Endothelial cell of umbilical vein (primary cell): ENCODE measurements around the gene RADIL. TPM values are rescaled to one million over a fixed set of nuclear protein-coding genes. Genes with fewer than 3 reads are reported as not detected.

Experiments
- BruUV-seq: library from RNA; stranded (reverse); fragments of 400-500 nt; replicated peaks from 2 replicates; lab custom pipeline; 2021; lab: Mats Ljungman, UMichigan
- CTCF ChIA-PET: fragments of 300-600, 350-600 bp; sonication (Branson Sonifier 250); formaldehyde crosslinking; loops from one replicate; lab custom pipeline; 2021; ENCODE audit warnings: antibody characterized with exemption, inconsistent platforms; lab: Charles Lee
- POLR2A ChIA-PET: fragments of 300-600, 350-600 bp; sonication (Branson Sonifier 250); formaldehyde crosslinking; loops from one replicate; lab custom pipeline; 2021; ENCODE audit warnings: antibody characterized with exemption, inconsistent platforms; lab: Charles Lee
- DNase-seq: peaks from one replicate; pipeline ENCODE4 v3.0.0-alpha.2; 2011; ENCODE audit warnings: low read depth, low spot score
- FAIRE-seq: peaks from 2 replicates; lab custom pipeline; 2011; peaks lifted over from hg19 to GRCh38; lab: Jason Lieb, UNC
- H2AFZ ChIP-seq: 2 replicates; pipeline ENCODE4 v1.6.0; 2012; ENCODE audit warnings: low read depth, low read length, control low read depth, inconsistent platforms
- H3K27ac ChIP-seq: 2 replicates; pipeline ENCODE4 v1.5.1; 2011; ENCODE audit warnings: low read depth, mild to moderate bottlenecking, control low read depth, low read length, moderate library complexity; ENCODE audit not compliant: insufficient read depth
- H3K27me3 ChIP-seq, 2 experiments: 2 replicates each; pipeline versions ENCODE4 v1.6.0 to v1.6.1; 2011; ENCODE audit warnings: low read length in 2 of 2, mixed read lengths in 1 of 2; ENCODE audit not compliant: control insufficient read depth in 2 of 2, insufficient read depth in 2 of 2
- H3K36me3 ChIP-seq, 2 experiments: 2 replicates in 1 of 2; 3 replicates in 1 of 2; pipeline ENCODE4 v1.5.1; 2011; ENCODE audit warnings: low read length in 2 of 2, mild to moderate bottlenecking in 1 of 2, moderate library complexity in 1 of 2; ENCODE audit not compliant: control insufficient read depth in 2 of 2, insufficient read depth in 2 of 2; ENCODE audit errors: extremely low read depth in 1 of 2
- H3K4me1 ChIP-seq: 3 replicates; pipeline ENCODE4 v1.5.1; 2011; ENCODE audit warnings: mild to moderate bottlenecking, low read length; ENCODE audit not compliant: control insufficient read depth, insufficient read depth; ENCODE audit errors: extremely low read depth
- H3K4me2 ChIP-seq: 2 replicates; pipeline ENCODE4 v1.6.1; 2011; ENCODE audit warnings: low read length, control low read depth, mixed read lengths; ENCODE audit not compliant: insufficient read depth
- H3K4me3 ChIP-seq, 3 experiments: fragments of 200-600 bp in 1 of 3; sonication (generic), shearing (Covaris generic) in 1 of 3; replicated peaks in 1 of 3; 2 replicates each; pipeline ENCODE4 v1.5.1; 2011 to 2016; ENCODE audit warnings: control low read depth in 3 of 3, low read length in 3 of 3, mild to moderate bottlenecking in 2 of 3, inconsistent platforms in 1 of 3, low read depth in 1 of 3, moderate library complexity in 1 of 3; ENCODE audit not compliant: insufficient read depth in 1 of 3
- H3K79me2 ChIP-seq: 2 replicates; pipeline ENCODE4 v1.6.0; 2012; ENCODE audit warnings: low read length, inconsistent platforms; ENCODE audit not compliant: control insufficient read depth, insufficient read depth
- H3K9ac ChIP-seq: replicated peaks from 2 replicates; pipeline ENCODE3; 2011; ENCODE audit warnings: low read length, control low read depth; ENCODE audit not compliant: insufficient read depth; ENCODE audit errors: extremely low read depth
- H3K9me1 ChIP-seq: replicated peaks from 3 replicates; pipeline ENCODE4 v1.6.0; 2011; ENCODE audit warnings: mild to moderate bottlenecking, low read length; ENCODE audit not compliant: control insufficient read depth, insufficient read depth; ENCODE audit errors: extremely low read depth
- H3K9me3 ChIP-seq: replicated peaks from 2 replicates; pipeline ENCODE4 v1.5.1; 2012; ENCODE audit warnings: low read length, inconsistent platforms; ENCODE audit not compliant: control insufficient read depth, insufficient read depth
- H4K20me1 ChIP-seq: replicated peaks from 2 replicates; pipeline ENCODE3; 2011; ENCODE audit warnings: mild to moderate bottlenecking, low read length; ENCODE audit not compliant: control insufficient read depth, insufficient read depth; ENCODE audit errors: extremely low read depth
- CTCF ChIP-seq, 2 donors: IDR thresholded peaks; 1 replicate in 1 of 2; 2 replicates in 1 of 2; pipeline ENCODE4 v1.5.1; 2011; ENCODE audit warnings: low read length in 2 of 2, mild to moderate bottlenecking in 2 of 2, moderate library complexity in 2 of 2, control low read depth in 1 of 2, inconsistent platforms in 1 of 2, low read depth in 1 of 2; ENCODE audit not compliant: insufficient read depth in 1 of 2; ENCODE audit errors: extremely low read depth in 1 of 2
- EZH2 ChIP-seq: IDR thresholded peaks from 2 replicates; pipeline ENCODE4 v1.6.1; 2012; ENCODE audit warnings: borderline replicate concordance, low read depth, mild to moderate bottlenecking, moderate library complexity, low read length, inconsistent platforms; ENCODE audit not compliant: severe bottlenecking
- FOS ChIP-seq: IDR thresholded peaks from 2 replicates; pipeline ENCODE4 v1.6.1; 2011; ENCODE audit warnings: mild to moderate bottlenecking, low read length, moderate library complexity, borderline replicate concordance; ENCODE audit not compliant: insufficient read depth
- GATA2 ChIP-seq: IDR thresholded peaks from 2 replicates; pipeline ENCODE4 v1.7.0; 2011; ENCODE audit warnings: low read depth, mild to moderate bottlenecking, moderate library complexity, mixed read lengths, low read length; ENCODE audit not compliant: insufficient read length, insufficient read depth
- JUN ChIP-seq: IDR thresholded peaks from 2 replicates; pipeline ENCODE4 v1.6.1; 2011; ENCODE audit warnings: borderline replicate concordance, low read depth; ENCODE audit not compliant: insufficient read length, insufficient read depth
- MAX ChIP-seq: IDR thresholded peaks from 2 replicates; pipeline ENCODE4 v1.6.1; 2011; ENCODE audit not compliant: insufficient read depth, insufficient read length
- POLR2A ChIP-seq: IDR thresholded peaks from 2 replicates; pipeline ENCODE4 v1.6.1; 2012; ENCODE audit warnings: low read depth, mild to moderate bottlenecking, control low read depth, low read length
- POLR2AphosphoS5 ChIP-seq: IDR thresholded peaks from 2 replicates; pipeline ENCODE4 v1.6.1; 2012; ENCODE audit warnings: low read depth, mild to moderate bottlenecking, control low read depth, low read length, moderate library complexity; ENCODE audit not compliant: insufficient read depth
- dilution Hi-C: fragments of 300-500 bp; cut with MboI; formaldehyde crosslinking; loops from one replicate; pipeline ENCODE4 v1.15.0; 2019; ENCODE audit warnings: low sequenced_read_pairs; ENCODE audit not compliant: extremely low pct_ligation_motif_present
- intact Hi-C: fragments of 100-400 bp; cut with micrococcal nuclease; formaldehyde crosslinking; loops from one replicate; pipeline ENCODE4 v1.10.0; 2022
- polyA plus RNA-seq, 4 experiments: library from polyadenylated mRNA; depleted of rRNA in 3 of 4; stranded (reverse) in 3 of 4; unstranded in 1 of 4; fragments of >200 nt; gene quantifications; 2 replicates each; pipeline versions ENCODE4 v1.2.1 to v1.2.3, GENCODE V29; 2011 to 2012; ENCODE audit warnings: missing spikeins in 1 of 4
- total RNA-seq: library from RNA; stranded (reverse); gene quantifications from 2 replicates; pipeline ENCODE4 v1.2.3, GENCODE V29; 2021

Gene RADIL
- total and polyA plus RNA-seq, 2 donors (not counting 3 experiments of a cell fraction or from before 2014, with no cell fraction given): 1.2 to 2.5 TPM

- dilution Hi-C loops (no loop called here), intact Hi-C loops (no loop called here)
- FAIRE-seq: no peak
Measured at GRCh38 chr7:4885317-4885807, 1.8 kb upstream of the RADIL start.

More at GRCh38 chr7:4885317-4885807, 1.8 kb upstream of the RADIL start:
- Histone ChIP-seq H3K36me3 (no peaks in the 10 kb centered on the region), H3K9ac (no peak overlapping the region), H3K4me3 (no peak overlapping the region), H3K27me3 (no peaks in the 10 kb centered on the region), H3K79me2 (no peaks in the 10 kb centered on the region), H2AFZ (no peak overlapping the region), H3K9me3 (no peaks in the 10 kb centered on the region), H3K4me1 (peaks cover 8% of the 10 kb centered on the region), H3K4me2 (no peak overlapping the region), H4K20me1 (no peaks in the 10 kb centered on the region), H3K27ac (no peak overlapping the region), H3K9me1 (no peaks in the 10 kb centered on the region)
- POLR2A ChIA-PET: no interaction called here
- CTCF ChIA-PET: interaction anchor here (1.0 to 3.5 kb wide), 3 partner anchors 54 to 93 kb away, joined by 4 to 22 read pairs (median 21); no protein-coding TSS in a partner anchor
- no TSS peak for BruUV-seq
- no peak for DNase-seq
- TF ChIP-seq GATA2: no peak
- no peak for TF ChIP-seq JUN
- TF ChIP-seq POLR2A: no peak
- no peak for TF ChIP-seq POLR2AphosphoS5
- TF ChIP-seq MAX: no peak
- no peak for TF ChIP-seq CTCF (IDR thresholded peaks at IDR 0.05; ENCODE audit: extremely low read depth in 1 of 2, insufficient read depth in 1 of 2, low read depth in 1 of 2, low read length in 2 of 2)
- no peak for TF ChIP-seq EZH2
- TF ChIP-seq FOS: no peak
